Testis (tissue), 3 donors: ENCODE data around the gene MCF2L. TPM values are rescaled to one million over a fixed set of nuclear protein-coding genes. Genes with fewer than 3 reads are reported as not detected.

Source experiments
- DNase-seq: peaks from one replicate; pipeline ENCODE4 v3.0.0-alpha.2; 2019
- H3K27ac ChIP-seq, 2 donors: fragments of 200-600 bp; sonication (generic); one replicate each; pipeline ENCODE4 v1.5.1; 2019
- H3K27me3 ChIP-seq: fragments of 200-600 bp; sonication (generic); one replicate; pipeline ENCODE4 v1.5.1; 2019
- H3K36me3 ChIP-seq: fragments of 200-600 bp; sonication (generic); one replicate; pipeline ENCODE4 v1.5.1; 2017; ENCODE audit warnings: low read depth; ENCODE audit errors: missing control alignments
- H3K4me1 ChIP-seq: fragments of 200-600 bp; sonication (generic); one replicate; pipeline ENCODE4 v1.5.1; 2019
- H3K4me3 ChIP-seq, 2 donors: fragments of 200-600 bp; sonication (generic); one replicate each; pipeline ENCODE4 v1.5.1; 2017 to 2019
- H3K9me3 ChIP-seq: fragments of 200-600 bp; sonication (generic); one replicate; pipeline ENCODE4 v1.5.1; 2017
- CTCF ChIP-seq, 3 experiments: fragments of 450-650 bp in 2 of 3; fragments of 200-600 bp in 1 of 3; sonication (generic) in 1 of 3; IDR thresholded peaks; one replicate each; pipeline ENCODE4 v1.5.1; 2016 to 2019; ENCODE audit warnings: antibody characterized with exemption in 3 of 3, mild to moderate bottlenecking in 2 of 3, moderate library complexity in 1 of 3
- POLR2A ChIP-seq: fragments of 450-650 bp; IDR thresholded peaks from one replicate; pipeline ENCODE4 v1.6.1; 2017; ENCODE audit warnings: antibody characterized with exemption, mild to moderate bottlenecking, moderate library complexity
- WGBS, 2 donors: methylation state at CpG; one replicate each; pipeline ENCODE4 v1.1.5; 2018; 5-methylcytosine and 5-hydroxymethylcytosine counted together
- intact Hi-C: fragments of 100-400 bp; cut with DNase I; formaldehyde crosslinking; loops from one replicate; pipeline ENCODE4 v1.15.1; 2023; ENCODE audit warnings: low total_unique reads
- polyA plus RNA-seq: library from polyadenylated mRNA; stranded (reverse); fragments of 350-450 nt; fragmentation: Illumina TruSeq; extraction: RNeasy Lipid Tissue Mini Kit (QIAGEN cat#74804); gene quantifications from one replicate; pipeline ENCODE4 v1.2.3, GENCODE V29; 2014; ENCODE audit warnings: low read depth, low replicate concordance; ENCODE audit not compliant: insufficient read depth
- total RNA-seq, 2 donors: library from RNA; depleted of rRNA; stranded (reverse); fragments of >200 nt; gene quantifications; one replicate each; pipeline ENCODE4 v1.2.3, GENCODE V29; 2016

MCF2L gene
- total and polyA plus RNA-seq, 3 donors from 2014 or later, result 5.0 to 17.6 (median 14.6) TPM

GRCh38 chr13:112987682-112988024 lies 18.6 kb downstream of the MCF2L start:
- Histone ChIP-seq H3K27me3 (no peaks in the 10 kb centered on the region), H3K4me1 (peaks cover 3% of the 10 kb centered on the region), H3K36me3 (no peaks in the 10 kb centered on the region), H3K9me3 (no peaks in the 10 kb centered on the region), H3K27ac (no peak overlapping the region), H3K4me3 (no peak overlapping the region)
- 68 to 75% methylated on average over 6 to 7 of the region's 7 CpGs for WGBS, 2 donors
- intact Hi-C loops, result no loop called here
- DNase-seq, result no peak
- TF ChIP-seq POLR2A, result no peak
- TF ChIP-seq CTCF (IDR thresholded peaks at IDR 0.05), result no peak

- DNase-seq, result no peak
- no peaks in the 10 kb centered on the region for H3K27me3 ChIP-seq
- no peak overlapping the region for H3K27ac ChIP-seq
- H3K36me3 ChIP-seq, result no peaks in the 10 kb centered on the region
- H3K4me3 ChIP-seq, result no peak overlapping the region
- H3K9me3 ChIP-seq, result no peaks in the 10 kb centered on the region
- TF ChIP-seq CTCF (IDR thresholded peaks at IDR 0.05), result no peak
- TF ChIP-seq POLR2A, result no peak
- peaks cover 3% of the 10 kb centered on the region for H3K4me1 ChIP-seq
- WGBS, 2 donors, result 49 to 73% methylated on average over 7 to 8 of the region's 8 CpGs
- intact Hi-C loops, result no loop called here
Observed at GRCh38 chr13:112990783-112991182, 21.8 kb downstream of the MCF2L start.

GRCh38 chr13:112991609-112992008 lies 22.6 kb downstream of the MCF2L start:
- H3K36me3 ChIP-seq, result no peaks in the 10 kb centered on the region
- intact Hi-C loops, result no loop called here
- DNase-seq, result no peak
- H3K4me1 ChIP-seq, result peaks cover 3% of the 10 kb centered on the region
- no peak overlapping the region for H3K27ac ChIP-seq
- no peaks in the 10 kb centered on the region for H3K27me3 ChIP-seq
- 75 to 77% methylated on average over 6 of the region's 6 CpGs for WGBS, 2 donors
- TF ChIP-seq CTCF (IDR thresholded peaks at IDR 0.05), result no peak
- no peak for TF ChIP-seq POLR2A
- H3K4me3 ChIP-seq, result no peak overlapping the region
- no peaks in the 10 kb centered on the region for H3K9me3 ChIP-seq

GRCh38 chr13:112992931-112993680 lies 24.1 kb downstream of the MCF2L start:
- Histone ChIP-seq H3K36me3 (no peaks in the 10 kb centered on the region), H3K4me3 (no peak overlapping the region), H3K27ac (no peak overlapping the region), H3K27me3 (no peaks in the 10 kb centered on the region), H3K4me1 (peaks cover 3% of the 10 kb centered on the region), H3K9me3 (no peaks in the 10 kb centered on the region)
- intact Hi-C loops, result no loop called here
- TF ChIP-seq POLR2A, result no peak
- no peak for TF ChIP-seq CTCF (IDR thresholded peaks at IDR 0.05)
- 89 to 92% methylated on average over 30 to 31 of the region's 31 CpGs for WGBS, 2 donors
- DNase-seq, result no peak
